Liver (tissue), 9 donors: Measurements from ENCODE around the gene GNAS-AS1. TPM values are rescaled to one million over a fixed set of nuclear protein-coding genes. Genes with fewer than 3 reads are reported as not detected.

Source experiments
- DNase-seq: peaks from one replicate; pipeline ENCODE4 v3.0.0-alpha.2; 2017; ENCODE audit warnings: low spot score
- H3K27ac ChIP-seq, 2 donors: one replicate each; pipeline ENCODE4 v1.7.0; 2013; ENCODE audit warnings: inconsistent platforms in 2 of 2, low read length in 2 of 2, control low read depth in 1 of 2, low read depth in 1 of 2, mild to moderate bottlenecking in 1 of 2
- H3K27me3 ChIP-seq, 4 donors: one replicate each; pipeline versions ENCODE4 v1.6.1 to v1.7.0; 2013; ENCODE audit warnings: low read length in 3 of 4, inconsistent platforms in 1 of 4, mild to moderate bottlenecking in 1 of 4, moderate library complexity in 1 of 4; ENCODE audit not compliant: control insufficient read depth in 4 of 4, insufficient read depth in 4 of 4
- H3K36me3 ChIP-seq, 4 donors: one replicate each; pipeline versions ENCODE4 v1.6.1 to v1.7.0; 2013; ENCODE audit warnings: low read length in 3 of 4, mild to moderate bottlenecking in 3 of 4, low read depth in 1 of 4, moderate library complexity in 1 of 4; ENCODE audit not compliant: control insufficient read depth in 4 of 4, insufficient read depth in 3 of 4
- H3K4me1 ChIP-seq, 4 donors: one replicate each; pipeline versions ENCODE4 v1.6.1 to v1.7.0; 2013; ENCODE audit warnings: low read length in 3 of 4, mild to moderate bottlenecking in 3 of 4, moderate library complexity in 1 of 4; ENCODE audit not compliant: control insufficient read depth in 4 of 4, insufficient read depth in 4 of 4
- H3K4me3 ChIP-seq, 3 donors: one replicate each; pipeline versions ENCODE4 v1.6.1 to v1.7.0; 2013; ENCODE audit warnings: low read length in 3 of 3, control low read depth in 1 of 3, low read depth in 1 of 3, mild to moderate bottlenecking in 1 of 3
- H3K9ac ChIP-seq, 2 donors: one replicate each; pipeline ENCODE4 v1.7.0; 2013; ENCODE audit warnings: low read length in 2 of 2, mild to moderate bottlenecking in 2 of 2, moderate library complexity in 2 of 2, control low read depth in 1 of 2, low read depth in 1 of 2
- H3K9me3 ChIP-seq, 4 donors: one replicate each; pipeline versions ENCODE4 v1.6.1 to v1.7.0; 2013; ENCODE audit warnings: low read length in 3 of 4; ENCODE audit not compliant: control insufficient read depth in 4 of 4
- EGR1 ChIP-seq, 2 donors: IDR thresholded peaks; 2 replicates each; pipeline ENCODE4 v1.6.1; 2016 to 2018; ENCODE audit warnings: antibody characterized with exemption in 2 of 2, low read depth in 2 of 2
- FOXA1 ChIP-seq: IDR thresholded peaks from 2 replicates; pipeline ENCODE4 v1.6.1; 2016; ENCODE audit warnings: antibody characterized with exemption
- JUND ChIP-seq, 2 donors: IDR thresholded peaks; 2 replicates each; pipeline ENCODE4 v1.6.1; 2016; ENCODE audit warnings: antibody characterized with exemption in 2 of 2
- NR2F2 ChIP-seq: IDR thresholded peaks from 2 replicates; pipeline ENCODE4 v1.6.1; 2016; ENCODE audit warnings: antibody characterized with exemption
- RAD21 ChIP-seq, 2 donors: IDR thresholded peaks; 2 replicates each; pipeline ENCODE4 v1.6.1; 2016; ENCODE audit warnings: antibody characterized with exemption in 2 of 2, mild to moderate bottlenecking in 2 of 2
- RXRA ChIP-seq, 2 donors: IDR thresholded peaks; 2 replicates each; pipeline ENCODE4 v1.6.1; 2017 to 2018; ENCODE audit warnings: antibody characterized with exemption in 2 of 2, mild to moderate bottlenecking in 1 of 2
- whole genome bisulfite sequencing: extraction: QIAGEN DNeasy Blood & Tissue Kit; methylation state at CpG from one replicate; pipeline ENCODE4 v1.1.7; 2013; 5-methylcytosine and 5-hydroxymethylcytosine counted together
- polyA plus RNA-seq, 2 donors: library from polyadenylated mRNA; stranded (reverse) in 1 of 2; unstranded in 1 of 2; fragments of 200-250 nt in 1 of 2; fragments of >200 nt in 1 of 2; fragmentation: Nextera tagmentation in 1 of 2; extraction: Ambion mirVana in 1 of 2; gene quantifications; one replicate each; pipeline versions ENCODE4 v1.2.1 to v1.2.3, GENCODE V29; 2013 to 2015
- total RNA-seq, 2 donors: library from RNA; depleted of rRNA; stranded (reverse); fragments of >200 nt; gene quantifications; one replicate each; pipeline ENCODE4 v1.2.3, GENCODE V29; 2014
- TF ChIP-seq, protein P1 (sequence below): IDR thresholded peaks from 2 replicates; pipeline ENCODE4 v1.6.1; 2016; ENCODE audit warnings: antibody characterized with exemption, mild to moderate bottlenecking
- TF ChIP-seq, protein P2 (sequence below): IDR thresholded peaks from 2 replicates; pipeline ENCODE4 v1.6.1; 2016; ENCODE audit warnings: antibody characterized with exemption
- TF ChIP-seq, protein P3 (sequence below): fragments of 150-350 bp; IDR thresholded peaks from 2 replicates; pipeline ENCODE4 v1.5.1; 2017; ENCODE audit warnings: improper control_type of control experiment, low read depth, low read length; ENCODE audit not compliant: missing input control
- TF ChIP-seq, protein P4 (sequence below): IDR thresholded peaks from 2 replicates; pipeline ENCODE4 v1.6.1; 2016; ENCODE audit warnings: antibody characterized with exemption
- donor health status: healthy.
- donor health status: healthy.
- donor health status: healthy.
- donor health status: healthy.
- donor health status: healthy.

Gene GNAS-AS1
- total and polyA plus RNA-seq, 4 donors = 0.08 to 0.42 (median 0.09) TPM; not detected in 1

DNA sequence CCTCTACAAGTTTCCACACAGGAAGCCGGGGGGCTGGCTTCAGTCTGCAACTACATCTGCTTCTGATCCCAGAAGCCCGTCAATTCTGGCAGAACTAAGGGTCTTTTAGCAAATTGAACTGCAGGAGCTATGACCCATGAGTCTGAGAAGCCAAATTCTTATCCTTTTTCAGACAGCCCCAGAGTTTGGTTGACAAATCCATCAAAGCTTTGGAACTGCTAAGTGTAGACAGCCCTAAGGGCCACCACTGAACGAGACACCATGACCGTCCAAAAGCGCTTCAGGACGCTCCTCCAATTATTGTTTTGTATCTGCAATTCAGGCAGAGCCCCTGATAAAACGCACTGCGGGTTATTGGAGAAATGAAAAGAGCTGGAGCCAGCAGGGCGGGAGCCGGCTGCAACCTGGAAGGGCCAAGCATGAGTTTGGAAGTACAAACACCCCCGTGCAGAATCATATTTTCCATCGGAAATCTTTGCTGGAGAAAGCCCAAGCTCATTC, 67.1 kb downstream of the GNAS-AS1 start:
- DNase-seq = no peak
- no peak overlapping the region for H3K9ac ChIP-seq
- no peaks in the 10 kb centered on the region for H3K4me1 ChIP-seq
- H3K27me3 ChIP-seq = no peaks in the 10 kb centered on the region
- H3K36me3 ChIP-seq = no peaks in the 10 kb centered on the region
- no peak overlapping the region for H3K4me3 ChIP-seq
- TF ChIP-seq JUND (IDR thresholded peaks at IDR 0.05) (no peak), EGR1 (IDR thresholded peaks at IDR 0.05; ENCODE audit: low read depth in 2 of 2) (no peak), NR2F2 (no peak), FOXA1 (no peak), RXRA (IDR thresholded peaks at IDR 0.05) (no peak), RAD21 (IDR thresholded peaks at IDR 0.05) (no peak)
- TF ChIP-seq, protein P1, sequence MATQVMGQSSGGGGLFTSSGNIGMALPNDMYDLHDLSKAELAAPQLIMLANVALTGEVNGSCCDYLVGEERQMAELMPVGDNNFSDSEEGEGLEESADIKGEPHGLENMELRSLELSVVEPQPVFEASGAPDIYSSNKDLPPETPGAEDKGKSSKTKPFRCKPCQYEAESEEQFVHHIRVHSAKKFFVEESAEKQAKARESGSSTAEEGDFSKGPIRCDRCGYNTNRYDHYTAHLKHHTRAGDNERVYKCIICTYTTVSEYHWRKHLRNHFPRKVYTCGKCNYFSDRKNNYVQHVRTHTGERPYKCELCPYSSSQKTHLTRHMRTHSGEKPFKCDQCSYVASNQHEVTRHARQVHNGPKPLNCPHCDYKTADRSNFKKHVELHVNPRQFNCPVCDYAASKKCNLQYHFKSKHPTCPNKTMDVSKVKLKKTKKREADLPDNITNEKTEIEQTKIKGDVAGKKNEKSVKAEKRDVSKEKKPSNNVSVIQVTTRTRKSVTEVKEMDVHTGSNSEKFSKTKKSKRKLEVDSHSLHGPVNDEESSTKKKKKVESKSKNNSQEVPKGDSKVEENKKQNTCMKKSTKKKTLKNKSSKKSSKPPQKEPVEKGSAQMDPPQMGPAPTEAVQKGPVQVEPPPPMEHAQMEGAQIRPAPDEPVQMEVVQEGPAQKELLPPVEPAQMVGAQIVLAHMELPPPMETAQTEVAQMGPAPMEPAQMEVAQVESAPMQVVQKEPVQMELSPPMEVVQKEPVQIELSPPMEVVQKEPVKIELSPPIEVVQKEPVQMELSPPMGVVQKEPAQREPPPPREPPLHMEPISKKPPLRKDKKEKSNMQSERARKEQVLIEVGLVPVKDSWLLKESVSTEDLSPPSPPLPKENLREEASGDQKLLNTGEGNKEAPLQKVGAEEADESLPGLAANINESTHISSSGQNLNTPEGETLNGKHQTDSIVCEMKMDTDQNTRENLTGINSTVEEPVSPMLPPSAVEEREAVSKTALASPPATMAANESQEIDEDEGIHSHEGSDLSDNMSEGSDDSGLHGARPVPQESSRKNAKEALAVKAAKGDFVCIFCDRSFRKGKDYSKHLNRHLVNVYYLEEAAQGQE = no peak
- TF ChIP-seq, protein P2, sequence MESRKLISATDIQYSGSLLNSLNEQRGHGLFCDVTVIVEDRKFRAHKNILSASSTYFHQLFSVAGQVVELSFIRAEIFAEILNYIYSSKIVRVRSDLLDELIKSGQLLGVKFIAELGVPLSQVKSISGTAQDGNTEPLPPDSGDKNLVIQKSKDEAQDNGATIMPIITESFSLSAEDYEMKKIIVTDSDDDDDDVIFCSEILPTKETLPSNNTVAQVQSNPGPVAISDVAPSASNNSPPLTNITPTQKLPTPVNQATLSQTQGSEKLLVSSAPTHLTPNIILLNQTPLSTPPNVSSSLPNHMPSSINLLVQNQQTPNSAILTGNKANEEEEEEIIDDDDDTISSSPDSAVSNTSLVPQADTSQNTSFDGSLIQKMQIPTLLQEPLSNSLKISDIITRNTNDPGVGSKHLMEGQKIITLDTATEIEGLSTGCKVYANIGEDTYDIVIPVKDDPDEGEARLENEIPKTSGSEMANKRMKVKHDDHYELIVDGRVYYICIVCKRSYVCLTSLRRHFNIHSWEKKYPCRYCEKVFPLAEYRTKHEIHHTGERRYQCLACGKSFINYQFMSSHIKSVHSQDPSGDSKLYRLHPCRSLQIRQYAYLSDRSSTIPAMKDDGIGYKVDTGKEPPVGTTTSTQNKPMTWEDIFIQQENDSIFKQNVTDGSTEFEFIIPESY = no peak
- TF ChIP-seq, protein P3, sequence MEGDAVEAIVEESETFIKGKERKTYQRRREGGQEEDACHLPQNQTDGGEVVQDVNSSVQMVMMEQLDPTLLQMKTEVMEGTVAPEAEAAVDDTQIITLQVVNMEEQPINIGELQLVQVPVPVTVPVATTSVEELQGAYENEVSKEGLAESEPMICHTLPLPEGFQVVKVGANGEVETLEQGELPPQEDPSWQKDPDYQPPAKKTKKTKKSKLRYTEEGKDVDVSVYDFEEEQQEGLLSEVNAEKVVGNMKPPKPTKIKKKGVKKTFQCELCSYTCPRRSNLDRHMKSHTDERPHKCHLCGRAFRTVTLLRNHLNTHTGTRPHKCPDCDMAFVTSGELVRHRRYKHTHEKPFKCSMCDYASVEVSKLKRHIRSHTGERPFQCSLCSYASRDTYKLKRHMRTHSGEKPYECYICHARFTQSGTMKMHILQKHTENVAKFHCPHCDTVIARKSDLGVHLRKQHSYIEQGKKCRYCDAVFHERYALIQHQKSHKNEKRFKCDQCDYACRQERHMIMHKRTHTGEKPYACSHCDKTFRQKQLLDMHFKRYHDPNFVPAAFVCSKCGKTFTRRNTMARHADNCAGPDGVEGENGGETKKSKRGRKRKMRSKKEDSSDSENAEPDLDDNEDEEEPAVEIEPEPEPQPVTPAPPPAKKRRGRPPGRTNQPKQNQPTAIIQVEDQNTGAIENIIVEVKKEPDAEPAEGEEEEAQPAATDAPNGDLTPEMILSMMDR = no peak
- TF ChIP-seq, protein P4, sequence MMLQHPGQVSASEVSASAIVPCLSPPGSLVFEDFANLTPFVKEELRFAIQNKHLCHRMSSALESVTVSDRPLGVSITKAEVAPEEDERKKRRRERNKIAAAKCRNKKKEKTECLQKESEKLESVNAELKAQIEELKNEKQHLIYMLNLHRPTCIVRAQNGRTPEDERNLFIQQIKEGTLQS = no peak
- no peaks in the 10 kb centered on the region for H3K9me3 ChIP-seq
- H3K27ac ChIP-seq = no peak overlapping the region
- 83% methylated on average over 12 of the region's 12 CpGs for WGBS

DNA sequence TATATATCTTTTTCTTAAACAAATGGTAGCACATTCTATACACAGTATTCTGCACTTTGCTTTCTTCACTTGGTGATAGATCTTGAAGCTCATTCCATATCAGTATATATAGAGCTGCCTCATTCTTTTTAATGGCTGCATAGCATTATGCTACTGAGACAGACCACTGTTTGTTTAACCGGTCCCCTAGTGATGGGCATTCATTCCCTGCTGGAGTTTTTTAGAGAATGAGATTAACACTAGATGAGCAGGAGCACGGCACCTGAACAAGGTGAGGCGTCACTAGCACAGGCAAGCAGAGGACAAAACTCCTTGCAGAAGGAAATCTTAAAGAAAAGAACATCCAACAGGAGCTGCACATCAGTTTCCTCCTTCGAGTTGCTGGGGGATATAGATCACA, 69.6 kb downstream of the GNAS-AS1 start:
- H3K27me3 ChIP-seq = peaks cover 0 to 2% (median 0%) of the 10 kb centered on the region in 4 donors
- 60% methylated on average over 4 of the region's 4 CpGs for WGBS
- DNase-seq = no peak

More for the DNA sequence above, 69.6 kb downstream of the GNAS-AS1 start:
- no peak overlapping the region for H3K27ac ChIP-seq
- H3K9me3 ChIP-seq = no peaks in the 10 kb centered on the region
- TF ChIP-seq, protein P2 = no peak
- TF ChIP-seq, protein P4 = no peak
- TF ChIP-seq, protein P1 = no peak
- no peak overlapping the region for H3K4me3 ChIP-seq
- H3K36me3 ChIP-seq = no peaks in the 10 kb centered on the region
- H3K4me1 ChIP-seq = no peaks in the 10 kb centered on the region
- H3K9ac ChIP-seq = no peak overlapping the region
